Subcutaneous adipose tissue (tissue), 4 donors: ENCODE results near the gene NAPB. TPM values are rescaled to one million over a fixed set of nuclear protein-coding genes. Genes with fewer than 3 reads are reported as not detected.

Source experiments
- total RNA-seq, 4 donors: library from RNA; depleted of rRNA; stranded (reverse); fragments of >200 nt; gene quantifications; one replicate each; pipeline ENCODE4 v1.1.0, GENCODE V29; 2016
- TF ChIP-seq, protein P1 (sequence below): fragments of 450-650 bp; IDR thresholded peaks from one replicate; pipeline ENCODE4 v1.5.1; 2016; ENCODE audit warnings: low read depth, mild to moderate bottlenecking, control low read depth, antibody characterized with exemption, moderate library complexity

NAPB gene
- total RNA-seq, 4 donors from 2014 or later = 12.4 to 15.6 (median 13.6) TPM

DNA sequence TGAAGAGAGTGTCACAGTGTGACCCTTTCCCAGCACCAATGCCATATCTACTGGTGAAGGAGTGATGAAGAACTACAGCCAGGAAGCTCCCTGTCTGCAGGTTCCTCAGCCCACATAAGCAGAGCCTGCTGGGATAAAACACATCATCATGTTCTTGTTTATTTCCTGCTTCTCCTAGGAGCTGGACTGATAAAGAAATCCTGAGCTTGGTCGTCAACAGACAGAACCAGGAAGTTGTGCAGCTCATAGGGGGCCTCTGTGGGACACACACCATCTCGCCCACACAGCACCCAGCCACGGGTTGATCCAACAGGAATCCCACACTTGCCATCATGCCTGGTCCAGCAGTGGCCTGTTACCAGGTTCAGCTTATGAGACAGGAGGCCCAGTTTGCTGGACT lies 15.4 kb upstream of the NAPB start:
- TF ChIP-seq, protein P1, sequence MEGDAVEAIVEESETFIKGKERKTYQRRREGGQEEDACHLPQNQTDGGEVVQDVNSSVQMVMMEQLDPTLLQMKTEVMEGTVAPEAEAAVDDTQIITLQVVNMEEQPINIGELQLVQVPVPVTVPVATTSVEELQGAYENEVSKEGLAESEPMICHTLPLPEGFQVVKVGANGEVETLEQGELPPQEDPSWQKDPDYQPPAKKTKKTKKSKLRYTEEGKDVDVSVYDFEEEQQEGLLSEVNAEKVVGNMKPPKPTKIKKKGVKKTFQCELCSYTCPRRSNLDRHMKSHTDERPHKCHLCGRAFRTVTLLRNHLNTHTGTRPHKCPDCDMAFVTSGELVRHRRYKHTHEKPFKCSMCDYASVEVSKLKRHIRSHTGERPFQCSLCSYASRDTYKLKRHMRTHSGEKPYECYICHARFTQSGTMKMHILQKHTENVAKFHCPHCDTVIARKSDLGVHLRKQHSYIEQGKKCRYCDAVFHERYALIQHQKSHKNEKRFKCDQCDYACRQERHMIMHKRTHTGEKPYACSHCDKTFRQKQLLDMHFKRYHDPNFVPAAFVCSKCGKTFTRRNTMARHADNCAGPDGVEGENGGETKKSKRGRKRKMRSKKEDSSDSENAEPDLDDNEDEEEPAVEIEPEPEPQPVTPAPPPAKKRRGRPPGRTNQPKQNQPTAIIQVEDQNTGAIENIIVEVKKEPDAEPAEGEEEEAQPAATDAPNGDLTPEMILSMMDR = no peak

DNA sequence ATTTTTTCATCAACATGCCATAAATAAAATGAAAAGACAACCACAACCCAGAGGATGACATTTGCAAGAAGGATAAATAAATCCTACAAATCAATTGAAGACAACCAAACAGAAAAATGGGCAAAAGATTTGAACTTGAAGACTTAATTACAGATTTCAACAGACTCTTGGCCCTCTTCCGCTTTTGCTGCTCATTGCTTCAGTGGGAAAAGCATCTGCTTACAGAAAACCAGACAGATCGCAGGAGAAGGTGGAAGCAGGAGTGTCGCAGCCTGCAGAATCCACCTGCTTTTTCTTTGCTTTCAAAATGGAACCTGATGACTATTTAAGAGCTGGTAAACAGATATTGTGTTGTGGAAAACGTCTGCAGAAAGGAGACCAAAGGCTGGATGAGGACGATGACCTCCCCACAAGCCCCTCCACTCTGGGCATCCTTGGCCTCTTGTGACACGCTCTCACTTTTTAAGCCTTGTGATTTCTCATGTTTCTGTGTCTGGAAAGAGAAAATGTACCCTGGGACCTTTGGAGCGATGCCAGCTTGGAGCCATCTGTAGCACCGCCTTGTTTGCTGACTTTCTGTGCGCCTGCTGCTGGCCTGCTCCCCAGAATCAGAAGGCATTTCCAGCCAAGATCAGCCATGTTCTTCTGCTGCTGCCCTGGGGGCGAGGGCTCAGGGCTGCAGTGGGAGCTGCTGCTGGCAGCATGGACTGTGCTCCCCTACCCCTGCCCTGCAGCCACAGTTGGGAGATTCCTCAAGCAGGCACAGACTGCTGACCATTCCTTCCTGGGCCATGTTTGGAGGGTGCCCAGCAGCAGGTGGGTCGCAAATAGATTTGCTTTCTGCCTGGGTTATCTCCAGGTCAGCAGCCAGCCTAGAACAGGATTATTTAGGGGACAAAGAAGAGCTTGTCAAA lies 14.6 kb upstream of the NAPB start:
- TF ChIP-seq, protein P1 = no peak

DNA sequence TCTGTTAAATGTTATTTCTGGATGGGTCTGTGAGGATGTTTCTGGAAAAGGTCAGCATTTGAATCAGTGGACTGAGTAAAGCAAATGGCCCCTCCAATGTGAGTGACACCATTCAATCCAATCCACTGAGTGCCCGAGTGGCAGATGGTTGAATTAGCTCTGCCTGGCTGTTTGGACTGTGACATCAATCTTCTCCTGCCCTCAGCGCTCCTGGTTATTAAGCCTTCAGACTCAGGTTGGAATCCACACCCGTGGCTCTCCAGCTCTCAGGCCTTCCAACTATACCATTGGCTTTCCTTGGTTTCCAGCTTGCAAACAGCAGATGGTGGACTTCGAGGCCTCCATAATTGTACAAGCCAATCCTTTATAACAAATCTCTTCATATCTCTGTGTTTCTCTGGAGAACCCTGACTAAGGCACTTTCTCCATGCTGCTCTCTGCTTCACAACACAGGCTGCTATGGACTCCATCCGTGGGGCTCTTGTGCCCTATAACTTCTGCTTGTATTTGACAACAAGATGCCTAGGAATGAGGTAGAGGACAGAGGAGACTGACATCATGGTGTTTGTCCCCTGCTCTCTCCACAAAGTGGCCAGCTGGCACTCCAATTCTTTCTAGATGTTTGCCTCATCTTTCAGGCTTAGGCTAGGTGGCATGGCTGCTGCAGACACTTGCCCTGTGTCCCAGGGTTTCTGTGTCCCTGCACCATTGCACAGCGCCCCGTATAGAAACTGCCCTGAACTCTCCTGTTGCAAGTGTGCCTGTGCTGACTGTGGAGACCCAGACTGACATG lies 13.4 kb upstream of the NAPB start:
- TF ChIP-seq, protein P1 = no peak

DNA sequence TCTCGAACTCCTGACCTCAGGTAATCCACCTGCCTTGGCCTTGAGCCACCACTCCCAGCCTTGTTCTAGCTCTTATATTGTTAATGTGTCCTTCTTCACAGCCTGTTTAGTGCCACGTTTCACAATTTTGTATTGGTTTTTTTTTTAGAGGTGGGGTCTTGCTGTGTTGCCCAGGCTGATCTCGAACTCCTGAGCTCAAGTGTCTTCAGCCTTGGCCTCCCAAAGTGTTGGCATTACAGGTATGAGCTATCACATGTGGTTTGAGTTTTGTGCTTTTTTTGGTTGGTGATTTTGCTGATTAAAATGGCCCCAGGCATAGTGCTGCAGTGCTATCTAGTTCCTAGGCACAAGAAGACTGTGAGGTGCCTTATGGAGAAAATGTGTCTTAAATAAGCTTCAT lies 12.3 kb upstream of the NAPB start:
- TF ChIP-seq, protein P1 = no peak

DNA sequence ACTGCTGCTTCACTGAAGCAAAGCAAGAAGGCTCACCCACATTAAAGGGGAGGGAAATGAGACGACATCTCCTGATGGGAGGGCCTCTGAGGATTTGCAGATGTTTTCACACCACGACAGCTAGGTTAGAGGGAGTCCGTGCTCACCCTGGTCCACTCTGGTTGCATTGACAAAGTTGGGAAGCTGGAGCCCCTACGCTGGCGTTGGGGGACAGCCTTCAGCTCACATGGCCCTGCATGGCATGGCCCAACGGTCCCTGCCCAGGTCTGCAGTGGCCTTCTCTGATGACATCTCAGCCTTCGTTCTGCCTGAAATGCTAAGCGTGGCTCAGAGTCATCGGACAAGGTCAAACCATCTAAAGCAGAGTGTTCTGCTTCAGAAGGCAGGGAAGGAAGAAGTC lies 3.8 kb upstream of the NAPB start:
- TF ChIP-seq, protein P1 = no peak

DNA sequence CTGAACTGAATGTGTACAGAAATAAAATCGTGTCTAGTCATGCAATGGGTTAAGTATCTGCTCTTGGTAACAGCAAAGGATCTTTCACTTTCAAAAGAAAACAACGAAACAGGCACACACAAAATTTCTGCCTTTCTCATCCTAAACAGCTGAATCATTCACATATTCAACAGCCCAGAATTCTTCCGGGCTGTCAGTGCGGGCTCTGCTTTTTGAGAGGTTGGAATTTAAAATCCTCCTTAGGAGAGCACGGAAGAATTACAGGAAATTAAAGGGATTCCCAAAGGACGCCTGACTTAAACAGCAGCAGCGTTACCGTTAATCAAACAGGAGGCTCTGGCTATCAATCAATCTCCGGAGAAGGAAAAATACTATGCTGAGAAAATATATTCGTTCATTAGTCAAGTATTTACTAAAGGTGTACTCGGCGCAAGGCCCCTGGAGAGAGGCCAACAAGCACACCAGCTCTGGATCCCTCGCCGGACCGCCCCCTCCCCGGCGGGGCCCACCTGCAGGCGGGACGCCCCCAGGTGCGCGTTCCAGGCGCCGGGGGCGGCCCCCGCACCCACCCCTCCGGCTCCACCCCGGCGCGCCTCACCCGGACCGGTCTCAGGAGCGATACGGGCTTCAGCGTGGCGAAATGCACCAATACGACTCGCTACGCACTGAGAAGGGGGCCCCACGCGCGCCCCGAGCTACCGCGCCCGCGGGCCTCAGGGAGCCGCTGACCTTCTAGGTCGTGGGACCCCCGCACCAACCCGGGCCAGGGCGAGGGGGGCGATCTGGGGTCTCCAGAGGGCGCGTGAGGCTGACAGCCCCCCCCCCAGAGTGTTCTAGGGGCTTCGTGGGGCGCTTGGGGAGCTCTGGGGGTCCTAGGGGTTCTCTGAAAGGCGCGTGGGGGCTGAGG lies 1.0 kb downstream of the NAPB start:
- TF ChIP-seq, protein P1 = no peak

DNA sequence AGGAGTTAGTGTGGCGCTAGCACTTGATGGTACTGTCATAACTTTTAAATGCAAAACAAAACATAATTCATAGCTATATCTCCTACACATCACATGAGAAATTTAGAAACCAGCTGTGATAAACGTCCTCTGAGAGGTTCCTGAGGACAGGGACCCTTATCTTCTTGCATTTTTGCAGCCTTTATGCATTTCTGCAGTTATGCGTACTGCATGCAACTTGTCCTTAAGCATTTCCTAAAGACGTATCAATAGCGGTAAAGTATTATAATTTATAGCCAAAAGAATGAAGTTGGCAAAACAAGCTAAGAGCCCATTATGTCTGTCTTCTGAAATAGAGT lies 1.7 kb downstream of the NAPB start:
- TF ChIP-seq, protein P1 = no peak
